Stimulated activated CD8-positive, alpha-beta memory T cell treated with anti-CD3 and anti-CD28 coated beads, Interleukin-15, amount 100 ng/mL, for 48 hours (primary cell): Measurements from ENCODE around the gene UPF1.

ENCODE experiments used
- DNase-seq, 2 donors: peaks; one replicate each; pipeline ENCODE4 v3.0.0-alpha.2; 2020; ENCODE audit warnings: low read depth in 2 of 2

UPF1 gene

DNA sequence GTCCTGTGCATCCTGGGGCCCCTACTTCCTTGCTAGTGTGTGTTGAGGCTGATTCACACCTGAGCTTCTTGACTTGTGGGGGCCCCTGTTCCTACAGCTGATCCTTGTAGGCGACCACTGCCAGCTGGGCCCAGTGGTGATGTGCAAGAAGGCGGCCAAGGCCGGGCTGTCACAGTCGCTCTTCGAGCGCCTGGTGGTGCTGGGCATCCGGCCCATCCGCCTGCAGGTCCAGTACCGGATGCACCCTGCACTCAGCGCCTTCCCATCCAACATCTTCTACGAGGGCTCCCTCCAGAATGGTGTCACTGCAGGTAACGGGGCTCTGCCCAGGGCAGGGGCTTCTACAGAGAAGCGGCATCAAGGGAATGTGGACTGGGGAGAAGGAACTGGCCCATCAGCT is 25.5 kb downstream of the UPF1 start:
- DNase-seq: no peak

GRCh38 chr19:18858906-18859646 is 27.3 kb downstream of the UPF1 start:
- DNase-seq: no peak

DNA sequence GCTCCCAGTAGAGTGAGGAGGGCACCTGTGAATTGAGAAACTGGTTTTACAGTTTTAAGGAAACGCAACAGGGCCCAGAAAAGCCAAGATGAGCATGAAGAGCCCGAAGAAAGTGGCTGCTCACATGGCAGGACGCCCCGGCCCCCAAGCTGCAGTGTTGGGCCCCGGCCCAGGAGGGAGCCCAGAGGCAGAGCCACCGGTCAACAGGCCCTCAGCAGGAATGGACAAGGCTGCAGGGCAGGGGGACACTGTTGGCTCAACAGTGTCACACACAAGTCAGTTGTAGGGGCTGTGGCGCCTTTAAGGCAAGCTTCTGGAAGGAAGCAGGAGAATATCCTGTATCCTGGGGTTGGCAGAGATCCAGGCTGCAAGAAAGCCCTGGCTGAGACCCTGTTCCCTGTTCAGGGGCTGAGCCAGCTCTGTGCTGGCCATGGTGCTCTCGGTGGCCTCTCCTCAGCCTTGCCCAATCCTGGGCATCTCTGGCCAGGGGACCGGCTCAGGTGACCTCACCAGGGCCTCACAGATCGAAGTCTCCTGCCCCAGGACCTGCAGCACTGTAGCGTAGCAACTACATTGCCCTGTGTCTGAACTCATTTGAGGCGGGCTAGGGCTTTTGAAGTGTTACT is 28.0 kb downstream of the UPF1 start:
- DNase-seq: no peak

- no peak for DNase-seq
These were observed 28.5 kb downstream of the UPF1 start for GRCh38 chr19:18860302-18860700.

DNA sequence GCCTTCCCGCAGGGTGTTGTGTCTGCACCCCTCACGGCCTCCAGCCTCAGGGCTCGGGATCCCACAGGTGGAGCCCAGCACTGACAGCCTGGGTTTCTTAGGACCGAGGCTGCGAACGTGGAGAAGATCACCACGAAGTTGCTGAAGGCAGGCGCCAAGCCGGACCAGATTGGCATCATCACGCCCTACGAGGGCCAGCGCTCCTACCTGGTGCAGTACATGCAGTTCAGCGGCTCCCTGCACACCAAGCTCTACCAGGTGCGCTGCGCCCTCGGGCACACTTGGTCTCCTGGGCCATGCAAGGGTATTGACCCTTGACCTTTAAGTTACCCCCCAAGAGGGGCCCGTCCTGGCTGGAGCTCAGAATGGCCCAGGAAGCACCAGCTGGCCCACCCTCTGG is 29.0 kb downstream of the UPF1 start:
- no peak for DNase-seq

- DNase-seq: no peak
These were observed 29.5 kb downstream of the UPF1 start for GRCh38 chr19:18861235-18861634.

DNA sequence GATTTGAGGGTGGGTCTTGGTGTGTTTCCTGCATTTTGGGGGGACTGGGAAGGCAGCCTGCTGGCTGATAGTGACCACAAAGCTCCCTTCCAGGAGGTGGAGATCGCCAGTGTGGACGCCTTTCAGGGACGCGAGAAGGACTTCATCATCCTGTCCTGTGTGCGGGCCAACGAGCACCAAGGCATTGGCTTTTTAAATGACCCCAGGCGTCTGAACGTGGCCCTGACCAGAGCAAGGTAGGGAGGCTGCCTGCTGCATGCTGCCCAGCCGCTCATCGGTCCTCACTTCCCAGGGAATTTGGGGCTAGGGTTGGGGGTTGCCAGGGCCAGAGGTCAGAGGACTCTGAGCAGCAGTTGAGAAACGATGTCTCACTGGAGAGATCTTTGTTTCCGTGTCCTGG is 30.2 kb downstream of the UPF1 start:
- no peak for DNase-seq

- DNase-seq: no peak
These were observed 31.4 kb downstream of the UPF1 start for GRCh38 chr19:18862976-18863842.

GRCh38 chr19:18863843-18864362 is 32.1 kb downstream of the UPF1 start:
- no peak for DNase-seq

DNA sequence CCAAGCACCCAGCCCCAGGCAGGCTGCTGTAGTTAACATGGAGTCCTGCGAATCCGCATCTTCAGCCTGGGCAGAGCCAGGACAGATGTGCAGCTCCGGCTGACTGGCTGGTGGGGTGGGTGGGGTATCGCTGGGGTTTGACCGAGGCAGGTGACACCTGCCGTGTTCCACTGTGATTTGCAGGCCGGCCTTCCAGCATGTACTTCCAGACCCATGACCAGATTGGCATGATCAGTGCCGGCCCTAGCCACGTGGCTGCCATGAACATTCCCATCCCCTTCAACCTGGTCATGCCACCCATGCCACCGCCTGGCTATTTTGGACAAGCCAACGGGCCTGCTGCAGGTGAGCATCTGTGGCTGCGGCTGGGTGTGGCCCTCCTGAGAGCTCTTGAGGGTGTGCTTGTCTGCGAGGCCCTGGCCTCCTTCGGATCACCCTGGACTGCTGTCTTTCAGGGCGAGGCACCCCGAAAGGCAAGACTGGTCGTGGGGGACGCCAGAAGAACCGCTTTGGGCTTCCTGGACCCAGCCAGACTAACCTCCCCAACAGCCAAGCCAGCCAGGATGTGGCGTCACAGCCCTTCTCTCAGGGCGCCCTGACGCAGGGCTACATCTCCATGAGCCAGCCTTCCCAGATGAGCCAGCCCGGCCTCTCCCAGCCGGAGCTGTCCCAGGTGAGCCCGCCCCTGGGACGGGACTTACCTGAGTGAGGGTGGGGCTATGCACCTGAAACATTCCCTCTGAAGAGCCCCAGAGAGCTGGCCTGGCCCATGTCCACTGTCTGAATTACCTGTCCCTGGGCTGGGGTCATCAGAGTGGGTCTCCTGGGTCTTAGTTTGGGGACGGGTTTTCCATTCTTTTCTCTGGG is 33.6 kb downstream of the UPF1 start:
- DNase-seq: no peak

- peak; percentile 30 to 42 for DNase-seq
These were observed 34.4 kb downstream of the UPF1 start for GRCh38 chr19:18865973-18866799.

- no peak for DNase-seq
These were observed 35.0 kb downstream of the UPF1 start for GRCh38 chr19:18866800-18867123.

- no peak for DNase-seq
These were observed 35.4 kb downstream of the UPF1 start for GRCh38 chr19:18867199-18867598.

DNA sequence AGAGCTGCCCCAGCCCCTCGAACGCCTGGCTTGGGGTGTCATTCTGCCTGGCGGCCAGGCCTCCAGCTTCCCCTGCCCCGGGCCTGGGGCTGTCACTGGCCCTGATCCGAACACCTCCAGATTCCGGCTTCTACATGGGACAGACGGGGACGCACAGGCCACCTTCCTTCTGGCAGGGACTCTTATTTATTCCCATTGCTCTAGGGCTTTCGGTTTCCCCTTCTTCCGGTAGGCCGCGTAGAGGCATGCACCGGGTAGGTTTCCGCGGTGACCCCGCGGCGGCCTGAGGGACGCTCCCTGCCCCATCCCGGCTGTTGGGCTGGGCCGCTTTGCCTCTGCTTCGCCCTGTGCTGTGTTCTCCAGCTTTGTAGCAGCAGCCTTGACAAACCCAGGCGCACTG is 36.0 kb downstream of the UPF1 start:
- no peak for DNase-seq

DNA sequence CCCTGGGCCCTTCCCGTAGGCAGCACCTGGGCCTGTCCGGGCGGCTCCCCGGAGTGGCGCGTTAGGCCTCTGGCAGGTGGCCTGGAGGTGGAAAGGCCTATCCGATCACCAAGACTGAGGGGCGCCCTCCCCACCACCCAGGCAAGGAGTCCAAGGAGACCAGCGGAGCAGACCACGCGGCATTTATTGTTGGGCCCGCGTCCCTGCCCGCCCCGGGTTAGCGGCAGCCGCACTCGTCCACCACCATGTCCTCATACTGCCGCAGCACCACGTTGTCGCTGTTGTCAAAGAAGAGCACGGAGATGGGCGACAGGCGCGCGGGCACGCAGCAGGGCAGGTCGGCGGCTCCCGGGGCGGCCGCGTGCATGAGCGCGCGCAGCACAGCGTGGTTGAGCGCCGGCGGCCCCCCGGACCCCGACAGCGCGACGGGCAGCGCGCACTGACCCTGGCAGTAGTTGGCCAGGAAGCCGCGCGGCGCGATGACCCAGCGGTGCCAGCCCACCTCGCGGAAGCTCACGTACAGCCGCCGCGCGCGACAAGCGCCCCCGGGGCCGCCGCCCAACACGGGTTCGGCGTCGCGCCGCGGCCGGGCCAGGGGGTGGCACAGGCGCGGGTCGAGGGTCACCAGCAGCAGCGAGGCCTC is 36.7 kb downstream of the UPF1 start:
- no peak for DNase-seq

- no peak for DNase-seq
These were observed 37.4 kb downstream of the UPF1 start for GRCh38 chr19:18869023-18869618.

DNA sequence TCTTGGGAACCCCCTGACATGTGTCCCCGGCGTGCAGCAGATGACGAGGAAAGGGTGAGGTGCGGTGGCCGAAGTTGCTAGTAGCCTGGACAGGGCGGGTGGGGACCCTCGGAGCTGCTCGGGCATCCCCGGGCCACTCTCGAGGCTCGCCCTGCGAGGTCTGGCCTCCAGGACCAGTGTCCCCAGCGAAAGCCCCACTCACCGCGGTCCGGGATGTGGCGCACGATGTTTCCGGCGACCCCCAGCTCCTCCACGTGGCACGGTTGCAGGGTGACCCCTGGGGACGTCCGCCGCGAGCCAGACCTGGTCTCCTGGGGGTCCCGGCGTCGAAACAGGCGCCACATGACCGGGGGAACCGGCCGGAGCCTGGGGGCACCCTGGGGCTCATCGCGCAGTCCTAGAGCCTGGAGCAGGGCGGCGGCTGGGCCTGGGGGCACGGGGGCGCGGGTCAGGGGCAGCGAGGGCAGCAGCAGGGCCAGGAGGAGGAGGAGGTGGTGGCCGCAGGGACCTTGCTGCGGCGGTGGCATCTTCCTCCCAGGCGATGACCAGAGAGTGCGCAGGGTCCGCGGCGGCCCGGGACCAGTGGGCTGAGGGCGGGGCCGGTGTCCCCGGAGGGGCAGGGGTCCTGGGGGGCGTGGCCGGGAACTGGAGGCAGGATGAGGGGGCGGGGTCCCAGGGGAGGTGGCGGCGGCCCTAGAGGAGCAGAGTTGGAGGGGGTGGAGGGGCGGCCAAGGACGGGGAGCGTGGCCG is 38.2 kb downstream of the UPF1 start:
- no peak for DNase-seq

DNA sequence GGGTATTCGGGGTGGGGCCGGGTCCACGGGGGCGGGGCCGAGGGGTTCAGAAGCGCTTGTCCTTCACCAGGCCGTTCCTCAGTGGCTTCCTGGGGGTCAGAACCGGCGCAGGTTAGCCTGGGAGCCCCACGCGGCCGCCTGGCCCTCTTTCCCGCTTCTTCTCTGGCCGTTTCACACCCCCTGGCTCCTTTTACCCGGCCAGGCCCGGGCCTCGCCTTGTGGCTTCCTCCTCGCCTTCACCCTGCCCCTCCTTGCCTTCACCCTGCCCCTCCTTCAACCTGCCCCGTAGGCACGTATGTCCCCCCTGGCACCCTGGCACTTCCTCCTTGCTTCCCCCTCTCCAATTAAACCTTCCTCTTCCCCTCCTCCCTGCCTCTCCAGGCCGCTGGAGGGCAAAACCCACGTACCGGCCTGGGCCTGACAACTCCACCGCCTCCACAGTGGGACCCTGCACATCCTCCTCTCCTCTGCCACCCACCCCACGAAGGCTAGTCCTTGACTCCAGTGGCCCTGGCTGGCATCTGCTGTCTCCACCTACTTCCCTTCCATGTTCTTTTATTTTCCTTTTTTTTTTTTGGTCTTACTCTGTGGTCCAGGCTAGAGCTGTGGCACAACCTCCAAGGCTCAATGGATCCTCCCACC is 38.9 kb downstream of the UPF1 start:
- DNase-seq: no peak

DNA sequence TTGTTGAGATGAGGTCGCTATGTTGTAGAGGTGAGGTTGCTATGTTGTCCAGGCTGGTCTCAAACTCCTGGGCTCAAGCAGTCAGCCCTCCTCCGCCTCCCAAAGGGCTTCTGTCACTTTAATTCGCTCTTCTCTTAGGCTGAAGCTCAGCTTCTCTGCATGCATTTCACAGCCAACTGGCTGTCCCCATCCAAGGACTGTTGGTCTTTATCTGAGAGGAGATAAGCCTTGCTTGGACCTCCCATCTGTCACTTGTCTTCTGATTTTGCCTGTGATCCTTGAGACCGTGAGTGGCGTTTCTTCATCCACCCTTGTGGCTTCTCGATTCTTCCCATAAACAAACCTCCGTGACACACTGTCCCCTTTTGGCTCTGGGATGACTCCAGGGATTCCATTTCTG is 39.8 kb downstream of the UPF1 start:
- no peak for DNase-seq
